Choroid plexus epithelial cell (primary cell): ENCODE results near the gene LIMS1.

ENCODE experiments used
- DNase-seq: peaks from one replicate; pipeline ENCODE4 v3.0.0-alpha.2; 2010; ENCODE audit warnings: low read depth
- H3K4me3 ChIP-seq: 2 replicates; pipeline ENCODE4 v1.5.1; 2011; ENCODE audit warnings: low read depth, mild to moderate bottlenecking, control low read depth, low read length, moderate library complexity
- CTCF ChIP-seq: conservative IDR thresholded peaks from 2 replicates; pipeline ENCODE4 v1.5.1; 2011; ENCODE audit warnings: low read depth, mild to moderate bottlenecking, control low read depth, inconsistent platforms, low read length, moderate library complexity

Gene LIMS1

GRCh38 chr2:108628936-108629335, 94.7 kb downstream of the LIMS1 start:
- no peak for TF ChIP-seq CTCF
- H3K4me3 ChIP-seq = no peak overlapping the region
- no peak for DNase-seq

- TF ChIP-seq CTCF = no peak
- H3K4me3 ChIP-seq = no peak overlapping the region
- DNase-seq = no peak
These were observed 95.1 kb downstream of the LIMS1 start for GRCh38 chr2:108629417-108629816.

- TF ChIP-seq CTCF = no peak
- no peak overlapping the region for H3K4me3 ChIP-seq
- DNase-seq = no peak
These were observed 96.5 kb downstream of the LIMS1 start for GRCh38 chr2:108630567-108631405.

- no peak for TF ChIP-seq CTCF
- H3K4me3 ChIP-seq = no peak overlapping the region
- no peak for DNase-seq
These were observed 98.3 kb downstream of the LIMS1 start for GRCh38 chr2:108632332-108633160.

GRCh38 chr2:108633409-108633808, 99.1 kb downstream of the LIMS1 start:
- H3K4me3 ChIP-seq = no peak overlapping the region
- TF ChIP-seq CTCF = no peak
- peak; percentile 34 for DNase-seq

- no peak for TF ChIP-seq CTCF
- no peak for DNase-seq
- no peak overlapping the region for H3K4me3 ChIP-seq
These were observed 99.7 kb downstream of the LIMS1 start for GRCh38 chr2:108634011-108634410.
